VCaP (cell line): ENCODE data around the gene PODXL.

Source experiments
- H3K27ac ChIP-seq: fragments of 450-650 bp; 2 replicates; pipeline ENCODE4 v1.5.1; 2017
- TF ChIP-seq, protein P1 (sequence below): fragments of 450-650 bp; conservative IDR thresholded peaks from 2 replicates; pipeline ENCODE4 v1.5.1; 2017; ENCODE audit warnings: mild to moderate bottlenecking, moderate library complexity

PODXL gene

GRCh38 chr7:131495669-131496498 is 60.5 kb downstream of the PODXL start:
- TF ChIP-seq, protein P1, sequence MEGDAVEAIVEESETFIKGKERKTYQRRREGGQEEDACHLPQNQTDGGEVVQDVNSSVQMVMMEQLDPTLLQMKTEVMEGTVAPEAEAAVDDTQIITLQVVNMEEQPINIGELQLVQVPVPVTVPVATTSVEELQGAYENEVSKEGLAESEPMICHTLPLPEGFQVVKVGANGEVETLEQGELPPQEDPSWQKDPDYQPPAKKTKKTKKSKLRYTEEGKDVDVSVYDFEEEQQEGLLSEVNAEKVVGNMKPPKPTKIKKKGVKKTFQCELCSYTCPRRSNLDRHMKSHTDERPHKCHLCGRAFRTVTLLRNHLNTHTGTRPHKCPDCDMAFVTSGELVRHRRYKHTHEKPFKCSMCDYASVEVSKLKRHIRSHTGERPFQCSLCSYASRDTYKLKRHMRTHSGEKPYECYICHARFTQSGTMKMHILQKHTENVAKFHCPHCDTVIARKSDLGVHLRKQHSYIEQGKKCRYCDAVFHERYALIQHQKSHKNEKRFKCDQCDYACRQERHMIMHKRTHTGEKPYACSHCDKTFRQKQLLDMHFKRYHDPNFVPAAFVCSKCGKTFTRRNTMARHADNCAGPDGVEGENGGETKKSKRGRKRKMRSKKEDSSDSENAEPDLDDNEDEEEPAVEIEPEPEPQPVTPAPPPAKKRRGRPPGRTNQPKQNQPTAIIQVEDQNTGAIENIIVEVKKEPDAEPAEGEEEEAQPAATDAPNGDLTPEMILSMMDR: no peak
- H3K27ac ChIP-seq: no peak overlapping the region

GRCh38 chr7:131494182-131494581 is 62.2 kb downstream of the PODXL start:
- no peak overlapping the region for H3K27ac ChIP-seq
- TF ChIP-seq, protein P1: no peak

GRCh38 chr7:131493581-131493980 is 62.8 kb downstream of the PODXL start:
- TF ChIP-seq, protein P1: no peak
- no peak overlapping the region for H3K27ac ChIP-seq

DNA sequence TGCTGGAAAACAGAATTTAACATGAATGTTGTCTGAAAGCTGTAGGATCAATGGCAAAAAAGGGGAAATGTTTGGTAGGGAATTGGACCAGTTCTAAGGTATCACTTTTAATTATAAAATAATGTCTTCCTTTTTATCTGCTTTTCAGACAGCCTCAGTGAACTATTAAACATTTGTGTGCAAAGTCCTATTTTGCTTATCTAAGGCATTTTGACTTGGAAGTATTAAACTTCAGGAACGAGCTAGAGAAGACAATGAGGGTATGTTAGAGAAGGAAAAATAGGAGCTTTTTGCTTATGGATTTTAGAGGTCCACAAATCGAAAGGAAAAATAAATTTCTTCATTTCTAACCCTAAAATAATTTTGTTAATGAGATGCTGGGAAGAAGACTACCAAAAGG is 63.3 kb downstream of the PODXL start:
- no peak overlapping the region for H3K27ac ChIP-seq
- TF ChIP-seq, protein P1: no peak

- no peak overlapping the region for H3K27ac ChIP-seq
- TF ChIP-seq, protein P1: no peak
These were observed 66.5 kb downstream of the PODXL start for GRCh38 chr7:131489881-131490280.

DNA sequence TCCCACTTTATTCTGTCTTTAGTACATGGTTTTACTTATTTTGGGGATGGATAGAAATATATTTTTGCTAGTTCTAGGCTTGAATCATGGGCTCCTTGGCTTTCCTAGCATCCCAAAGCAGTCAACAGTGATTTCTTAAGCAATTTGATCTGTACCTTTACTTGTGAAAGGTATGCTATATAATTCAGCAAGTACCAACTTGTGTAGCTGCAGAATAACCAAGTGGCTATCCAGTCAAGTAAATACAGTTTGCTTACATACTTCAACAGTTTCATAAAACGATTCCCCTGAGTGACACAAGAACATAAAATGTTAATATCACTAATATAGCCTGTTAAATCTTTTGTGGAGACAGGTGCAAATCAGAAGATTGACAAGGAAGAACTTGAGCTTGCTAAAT is 67.2 kb downstream of the PODXL start:
- H3K27ac ChIP-seq: no peak overlapping the region
- TF ChIP-seq, protein P1: no peak

- TF ChIP-seq, protein P1: peak; percentile 26
- H3K27ac ChIP-seq: no peak overlapping the region
These were observed 68.1 kb downstream of the PODXL start for GRCh38 chr7:131488361-131488760.
